HUES48 (cell line): ENCODE measurements around the gene CCSER2.

Source experiments
- H3K27ac ChIP-seq: one replicate; pipeline ENCODE4 v1.7.0; 2013; ENCODE audit warnings: low read depth, low read length, inconsistent platforms
- H3K27me3 ChIP-seq: 2 replicates; pipeline ENCODE4 v1.6.1; 2013; ENCODE audit warnings: mild to moderate bottlenecking, low read length; ENCODE audit not compliant: control insufficient read depth, insufficient read depth
- H3K36me3 ChIP-seq: 2 replicates; pipeline ENCODE4 v1.6.1; 2013; ENCODE audit warnings: low read length; ENCODE audit not compliant: control insufficient read depth, insufficient read depth
- H3K4me1 ChIP-seq: 2 replicates; pipeline ENCODE4 v1.6.1; 2013; ENCODE audit warnings: mild to moderate bottlenecking, low read length; ENCODE audit not compliant: control insufficient read depth, insufficient read depth
- H3K4me3 ChIP-seq: 2 replicates; pipeline ENCODE4 v1.5.1; 2013; ENCODE audit warnings: mild to moderate bottlenecking, low read depth, low read length
- H3K9ac ChIP-seq: 2 replicates; pipeline ENCODE4 v1.6.1; 2013; ENCODE audit warnings: mild to moderate bottlenecking, low read depth, low read length, moderate library complexity
- H3K9me3 ChIP-seq: 2 replicates; pipeline ENCODE4 v1.6.1; 2013; ENCODE audit warnings: low read length; ENCODE audit not compliant: control insufficient read depth, insufficient read depth

Gene CCSER2

DNA sequence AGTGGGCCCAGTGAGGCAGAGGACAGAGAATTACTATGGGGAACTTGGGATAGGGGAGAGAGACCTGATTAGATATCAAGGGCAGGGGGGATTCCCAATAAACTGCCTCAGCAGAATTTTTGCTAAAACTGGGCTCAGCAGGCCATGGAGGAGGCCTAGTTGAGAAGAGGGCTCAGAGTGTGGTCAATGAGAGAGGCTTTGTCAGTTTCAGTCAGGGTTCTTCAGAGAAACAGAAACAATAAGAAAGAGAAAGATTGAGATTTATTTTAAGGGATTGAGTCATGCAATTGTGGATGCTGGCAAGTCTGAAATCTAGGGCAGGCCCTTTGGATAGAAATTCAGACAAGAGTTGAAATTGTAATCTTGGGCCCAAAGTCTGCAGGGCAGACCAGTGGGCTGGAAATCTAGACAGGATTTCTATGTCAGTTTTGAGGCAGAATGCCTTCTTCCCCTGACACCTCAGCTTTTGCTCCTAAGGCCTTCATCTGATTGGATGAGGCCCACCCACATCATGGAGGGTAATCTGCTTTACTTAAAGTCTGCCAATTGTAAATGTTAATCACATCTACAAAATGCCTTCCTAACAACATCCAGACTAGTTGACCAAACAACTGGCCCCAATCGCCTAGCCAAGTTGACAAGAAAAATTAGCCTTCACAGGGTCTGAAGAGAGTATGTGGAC, 33.5 kb upstream of the CCSER2 start:
- Histone ChIP-seq H3K4me1 (peaks cover 13% of the 10 kb centered on the region), H3K27me3 (no peaks in the 10 kb centered on the region), H3K27ac (no peak overlapping the region), H3K9me3 (no peaks in the 10 kb centered on the region), H3K4me3 (no peak overlapping the region), H3K9ac (no peak overlapping the region), H3K36me3 (no peaks in the 10 kb centered on the region)

DNA sequence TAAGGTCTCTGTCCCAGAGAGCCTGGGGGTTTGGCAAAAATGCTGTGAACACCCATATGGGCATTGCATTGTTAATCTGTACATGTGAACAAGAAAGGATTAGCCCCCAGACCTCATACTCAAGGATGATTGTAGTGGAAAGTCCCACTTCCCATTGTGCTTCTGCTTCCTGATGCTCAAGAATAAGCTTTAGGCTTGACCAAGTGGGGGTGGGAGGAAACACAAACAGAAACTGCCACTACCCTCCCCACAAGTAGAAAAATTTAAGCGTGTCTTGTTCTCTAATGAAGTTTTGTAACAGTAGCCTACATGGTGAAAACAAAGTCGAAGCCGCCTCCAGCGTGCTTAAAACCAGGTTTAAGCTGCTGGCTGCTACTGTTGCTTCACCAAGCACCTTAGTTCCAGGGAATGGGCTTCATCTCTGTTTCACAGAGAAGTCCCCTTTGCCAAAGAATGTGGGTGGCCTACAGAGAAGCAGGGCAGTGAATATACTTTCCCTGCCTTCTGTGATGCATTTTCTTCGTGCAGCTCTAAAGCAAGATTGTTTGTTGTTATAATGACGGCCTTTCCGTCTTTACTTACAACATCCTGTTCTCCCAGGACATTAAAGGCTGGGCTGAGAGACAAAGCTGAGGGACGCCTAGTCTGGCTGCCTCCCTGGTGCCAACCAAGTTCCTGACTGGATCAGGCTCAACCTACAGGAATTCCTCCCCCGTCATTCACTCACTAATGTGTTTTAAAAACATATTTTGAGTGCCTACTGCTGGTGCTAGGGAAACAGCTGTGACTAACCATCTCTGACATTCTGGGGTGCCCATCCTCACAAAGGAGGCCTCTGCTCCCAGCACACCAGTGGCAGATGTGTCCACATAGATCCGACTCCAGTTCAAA, 32.1 kb upstream of the CCSER2 start:
- peak overlapping the region; percentile 46 for H3K27ac ChIP-seq

DNA sequence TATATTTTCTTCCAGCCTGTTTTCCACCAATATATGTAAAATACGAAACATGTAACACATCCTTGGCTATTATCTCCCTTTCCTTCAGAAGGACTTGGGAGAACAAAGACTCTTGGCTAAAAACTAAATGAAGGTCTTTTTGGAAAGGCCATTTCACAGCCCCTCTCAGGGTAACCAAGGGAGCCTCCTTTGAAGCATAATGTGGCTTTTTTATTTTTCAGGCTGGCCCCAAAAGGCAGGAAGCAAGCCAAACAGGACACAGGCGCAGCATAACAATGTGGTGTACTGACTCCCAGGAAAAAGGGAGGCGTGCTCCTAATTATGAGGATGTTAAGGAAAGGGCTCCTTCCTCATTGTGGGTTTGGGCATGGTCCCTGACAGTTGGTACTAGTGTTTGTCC, 30.3 kb upstream of the CCSER2 start:
- Histone ChIP-seq H3K4me3 (no peak overlapping the region), H3K4me1 (peaks cover 17% of the 10 kb centered on the region), H3K36me3 (no peaks in the 10 kb centered on the region), H3K27me3 (no peaks in the 10 kb centered on the region), H3K9me3 (no peaks in the 10 kb centered on the region), H3K9ac (no peak overlapping the region), H3K27ac (no peak overlapping the region)

More for the DNA sequence above, 32.1 kb upstream of the CCSER2 start:
- no peak overlapping the region for H3K4me3 ChIP-seq
- no peak overlapping the region for H3K9ac ChIP-seq
- H3K36me3 ChIP-seq, result no peaks in the 10 kb centered on the region
- no peaks in the 10 kb centered on the region for H3K9me3 ChIP-seq
- H3K27me3 ChIP-seq, result no peaks in the 10 kb centered on the region
- peaks cover 13% of the 10 kb centered on the region for H3K4me1 ChIP-seq

DNA sequence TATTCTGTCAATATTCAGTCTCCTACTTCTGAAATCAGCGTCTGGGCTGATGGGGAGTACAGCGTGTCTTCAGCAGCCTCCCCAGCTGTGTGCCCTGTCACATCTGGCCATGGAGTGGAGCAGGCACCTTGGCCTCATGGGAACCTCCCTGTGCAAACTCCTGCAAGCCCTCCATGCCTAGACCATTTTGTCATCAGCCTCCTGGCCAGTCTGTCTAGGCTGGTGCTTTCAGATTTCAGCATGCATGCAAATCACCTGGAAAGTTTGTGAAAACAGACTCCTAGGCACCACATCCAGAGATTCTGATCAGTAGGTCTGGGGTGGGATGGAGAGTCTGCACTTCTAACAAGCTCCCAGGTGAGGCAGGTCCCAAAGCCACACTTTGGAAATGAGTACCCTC, 26.2 kb upstream of the CCSER2 start:
- Histone ChIP-seq H3K4me1 (peaks cover 4% of the 10 kb centered on the region), H3K27me3 (no peaks in the 10 kb centered on the region), H3K4me3 (no peak overlapping the region), H3K9ac (no peak overlapping the region), H3K9me3 (no peaks in the 10 kb centered on the region), H3K36me3 (no peaks in the 10 kb centered on the region), H3K27ac (no peak overlapping the region)

DNA sequence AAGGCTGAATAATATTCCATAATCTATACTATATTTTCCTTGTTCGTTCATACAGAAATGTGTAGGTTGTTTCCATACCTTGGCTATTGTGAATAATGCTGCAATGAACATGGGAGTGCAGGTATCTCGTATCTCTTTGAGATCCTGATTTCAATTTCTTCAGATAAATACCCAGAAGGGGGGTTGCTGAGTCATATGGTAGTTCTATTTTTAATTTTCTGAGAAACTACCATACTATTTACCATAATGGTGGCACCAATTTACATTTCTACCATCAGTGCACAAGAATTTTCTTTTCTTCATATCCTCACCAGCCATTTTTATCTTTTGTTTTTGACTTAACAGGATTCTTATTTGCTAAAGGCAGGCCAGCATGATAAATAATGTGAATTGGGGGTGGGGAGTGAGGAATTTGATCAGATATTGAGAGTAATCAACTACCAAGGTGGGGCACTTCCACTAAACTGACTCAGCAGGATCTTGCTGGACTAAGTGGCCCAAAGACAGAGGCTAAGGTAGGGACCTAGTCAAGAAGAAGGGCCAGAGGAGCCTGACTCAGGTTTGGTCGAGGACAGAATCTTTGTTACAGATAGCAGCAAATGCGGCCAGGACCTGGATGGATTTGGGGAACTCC, 21.5 kb upstream of the CCSER2 start:
- H3K9me3 ChIP-seq, result no peaks in the 10 kb centered on the region; the same call in 1 of the 2 replicates
- no peaks in the 10 kb centered on the region for H3K27me3 ChIP-seq
- H3K4me3 ChIP-seq, result no peak overlapping the region
- no peak overlapping the region for H3K27ac ChIP-seq
- no peak overlapping the region for H3K9ac ChIP-seq
- peaks cover 4% of the 10 kb centered on the region for H3K4me1 ChIP-seq
- H3K36me3 ChIP-seq, result no peaks in the 10 kb centered on the region

DNA sequence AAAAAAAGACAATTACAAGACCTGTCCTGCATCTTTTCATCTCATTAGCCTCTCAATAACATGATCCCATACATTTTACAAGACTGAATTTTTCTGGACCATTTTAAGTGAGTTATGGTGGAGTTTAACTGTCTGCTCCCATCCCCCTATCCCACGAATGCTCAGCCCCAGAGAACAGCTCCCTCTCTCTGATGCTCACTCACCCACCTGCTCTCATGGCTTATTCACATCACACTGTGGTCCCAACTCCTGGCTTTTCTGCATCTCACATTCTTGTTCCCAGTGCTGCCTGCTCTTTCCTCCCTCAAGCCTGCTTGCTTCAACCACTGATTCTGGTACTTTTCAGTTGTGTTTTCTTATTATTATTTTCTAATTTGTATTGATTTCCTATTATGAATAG, 20.4 kb upstream of the CCSER2 start:
- Histone ChIP-seq H3K4me1 (no peaks in the 10 kb centered on the region), H3K4me3 (no peak overlapping the region), H3K9ac (no peak overlapping the region), H3K27me3 (no peaks in the 10 kb centered on the region), H3K27ac (no peak overlapping the region), H3K36me3 (no peaks in the 10 kb centered on the region), H3K9me3 (no peaks in the 10 kb centered on the region; the same call in 1 of the 2 replicates)

DNA sequence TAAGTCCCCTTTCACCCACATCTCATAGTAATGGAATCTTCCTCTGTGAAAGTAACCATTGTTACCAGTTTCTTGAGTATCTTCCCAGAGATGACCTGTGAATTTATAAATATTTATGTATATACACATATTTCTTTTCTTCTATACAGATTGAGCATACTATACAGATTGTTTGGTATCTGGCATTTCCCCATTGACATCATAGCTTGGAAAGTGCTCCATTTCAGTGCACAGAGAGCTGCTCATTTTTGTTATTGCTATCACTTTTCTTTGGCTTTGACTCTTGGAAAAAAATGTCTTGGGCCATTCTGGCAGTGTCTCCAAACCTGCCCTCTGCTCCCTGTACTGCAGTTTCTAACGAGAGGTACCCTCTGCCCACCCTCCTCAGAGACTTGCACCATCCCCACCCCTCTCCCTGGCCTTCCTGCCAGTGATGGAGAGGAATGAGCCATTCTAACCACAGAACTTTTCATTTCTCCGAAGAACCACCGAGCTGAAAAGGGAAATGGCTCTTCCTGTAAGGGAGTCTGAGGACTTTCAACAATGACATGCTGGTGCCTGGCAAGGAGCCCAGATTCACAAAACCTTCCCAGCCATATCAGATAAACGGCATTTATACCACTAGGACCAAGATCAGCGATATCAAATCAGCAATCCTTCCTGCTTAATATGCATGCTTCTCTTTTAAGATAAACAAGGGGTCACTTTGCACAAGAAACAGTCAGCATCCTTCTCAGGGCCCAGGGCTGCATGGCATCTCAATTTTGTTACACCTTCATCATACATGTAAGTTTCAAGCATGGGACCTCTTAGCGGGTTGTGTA, 19.7 kb upstream of the CCSER2 start:
- no peak overlapping the region for H3K27ac ChIP-seq
- H3K9me3 ChIP-seq, result no peaks in the 10 kb centered on the region; the same call in 1 of the 2 replicates
- no peak overlapping the region for H3K9ac ChIP-seq
- H3K4me1 ChIP-seq, result no peaks in the 10 kb centered on the region
- H3K4me3 ChIP-seq, result no peak overlapping the region
- H3K27me3 ChIP-seq, result no peaks in the 10 kb centered on the region
- H3K36me3 ChIP-seq, result no peaks in the 10 kb centered on the region

DNA sequence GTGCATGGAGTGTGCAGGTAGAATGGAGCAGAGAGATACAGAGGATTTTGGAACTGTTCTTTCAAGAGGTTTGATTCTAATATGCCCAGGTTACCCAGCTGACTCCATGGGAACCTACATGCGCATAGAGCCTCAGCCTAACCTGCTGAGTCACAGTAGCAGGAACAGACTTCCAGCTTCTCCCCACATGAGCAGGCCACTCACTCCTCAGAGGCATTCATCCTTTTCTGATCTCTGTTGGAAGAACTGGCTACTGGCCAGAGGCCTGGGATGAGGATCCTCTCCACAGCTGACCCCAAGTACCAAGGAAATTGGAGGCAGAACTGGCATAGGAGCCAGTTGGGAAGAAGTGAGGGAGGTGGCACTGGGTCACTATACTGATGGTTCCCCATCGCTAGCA, 17.9 kb upstream of the CCSER2 start:
- H3K9me3 ChIP-seq, result no peaks in the 10 kb centered on the region; the same call in 1 of the 2 replicates
- H3K4me3 ChIP-seq, result no peak overlapping the region
- no peak overlapping the region for H3K9ac ChIP-seq
- H3K36me3 ChIP-seq, result no peaks in the 10 kb centered on the region
- H3K27ac ChIP-seq, result no peak overlapping the region
- peaks cover 6% of the 10 kb centered on the region for H3K4me1 ChIP-seq
- H3K27me3 ChIP-seq, result no peaks in the 10 kb centered on the region

DNA sequence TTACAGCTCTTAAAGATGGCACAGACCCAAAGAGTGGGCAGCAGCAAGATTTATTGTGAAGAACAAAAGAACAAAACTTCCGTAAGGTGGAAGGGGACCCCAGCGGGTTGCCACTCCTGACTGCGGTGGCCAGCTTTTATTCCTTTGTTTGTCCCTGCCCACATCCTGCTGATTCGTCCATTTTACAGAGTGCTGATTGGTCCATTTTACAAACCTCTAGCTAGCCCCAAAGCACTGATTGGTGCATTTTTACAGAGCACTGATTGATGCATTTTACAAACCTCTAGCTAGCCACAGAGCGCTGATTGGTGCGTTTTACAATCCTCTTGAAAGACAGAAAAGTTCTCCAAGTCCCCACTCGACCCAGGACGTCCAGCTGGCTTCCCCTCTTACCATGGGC, 16.8 kb upstream of the CCSER2 start:
- peaks cover 6% of the 10 kb centered on the region for H3K4me1 ChIP-seq
- H3K36me3 ChIP-seq, result no peaks in the 10 kb centered on the region
- no peak overlapping the region for H3K4me3 ChIP-seq

DNA sequence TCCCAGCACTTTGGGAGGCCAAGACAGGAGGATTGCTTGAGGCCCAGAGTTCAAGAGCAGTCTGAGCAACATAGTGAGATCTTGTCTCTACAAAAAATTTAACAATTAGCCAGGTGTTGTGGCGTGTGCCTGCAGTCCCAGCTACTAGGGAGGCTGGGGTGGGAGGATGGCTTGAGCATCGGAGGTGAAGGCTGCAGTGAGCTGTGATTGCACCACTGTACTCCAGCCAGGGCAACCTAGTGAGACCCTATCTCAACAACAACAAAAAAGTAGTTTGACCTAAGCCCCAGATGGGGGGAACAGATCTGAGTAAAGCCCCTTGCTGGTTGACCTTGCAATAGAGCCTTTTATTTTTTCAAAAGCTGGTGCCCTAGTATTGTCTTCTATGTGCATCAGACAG, 15.6 kb upstream of the CCSER2 start:
- Histone ChIP-seq H3K9me3 (no peaks in the 10 kb centered on the region; the same call in 1 of the 2 replicates), H3K4me3 (no peak overlapping the region), H3K4me1 (peaks cover 7% of the 10 kb centered on the region), H3K36me3 (no peaks in the 10 kb centered on the region), H3K27me3 (no peaks in the 10 kb centered on the region), H3K9ac (no peak overlapping the region), H3K27ac (no peak overlapping the region)

More for the DNA sequence above, 16.8 kb upstream of the CCSER2 start:
- no peak overlapping the region for H3K9ac ChIP-seq
- no peaks in the 10 kb centered on the region; the same call in 1 of the 2 replicates for H3K9me3 ChIP-seq
- H3K27ac ChIP-seq, result no peak overlapping the region
- no peaks in the 10 kb centered on the region for H3K27me3 ChIP-seq
